AG10803 (cell line): ENCODE measurements around the gene PAQR7.

Experiments
- DNase-seq: peaks from one replicate; pipeline ENCODE4 v3.0.0; 2010; ENCODE audit warnings: low read depth
- H3K4me3 ChIP-seq: 2 replicates; pipeline ENCODE4 v1.5.1; 2011; ENCODE audit warnings: mild to moderate bottlenecking, low read length, control low read depth
- TF ChIP-seq, protein P1 (sequence below): conservative IDR thresholded peaks from 2 replicates; pipeline ENCODE4 v1.5.1; 2011; ENCODE audit warnings: mild to moderate bottlenecking, low read length, control low read depth, inconsistent platforms

Gene PAQR7

DNA sequence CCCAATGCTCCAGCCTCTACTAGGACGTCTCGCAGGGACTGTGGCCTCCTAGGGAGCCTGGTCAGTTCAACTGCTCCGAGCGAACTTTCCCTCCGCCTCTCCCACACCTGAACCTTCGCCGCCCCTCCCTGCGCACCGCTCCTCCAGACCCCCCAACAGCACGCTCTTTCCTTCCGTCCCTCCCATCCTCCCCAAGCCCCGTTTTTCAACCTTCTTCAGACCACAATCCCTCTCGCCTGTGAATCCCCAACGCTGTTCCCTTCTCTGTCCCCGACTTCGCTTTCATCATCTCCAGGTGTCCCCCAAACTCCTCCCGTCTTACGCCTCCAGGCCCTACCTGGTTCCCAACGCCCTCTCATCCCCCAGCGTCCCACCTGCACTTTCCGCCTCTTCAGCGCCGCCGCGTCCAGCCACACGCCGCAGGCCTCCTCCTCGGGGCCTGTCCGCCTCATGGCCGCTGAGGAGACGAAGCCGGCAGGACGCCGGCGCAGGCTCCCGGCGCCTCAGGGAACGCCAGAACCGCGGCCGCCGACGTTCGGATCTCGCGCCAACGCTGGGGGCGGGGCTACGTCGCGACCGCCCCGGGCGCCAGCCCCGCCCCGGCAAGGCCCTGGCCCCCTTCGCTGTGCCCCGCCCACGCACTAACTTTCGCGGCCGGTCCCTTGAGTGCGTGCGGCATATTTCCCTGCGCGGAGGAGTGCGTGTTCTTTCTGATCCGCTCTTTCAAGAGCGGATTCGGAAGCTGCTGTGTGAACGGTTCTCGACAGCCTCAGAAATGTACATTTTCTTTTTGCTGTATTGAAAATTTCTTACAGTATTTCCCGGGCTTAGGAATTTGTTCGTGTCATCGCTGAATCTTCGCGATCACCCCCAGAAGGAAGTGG, 16.4 kb downstream of the PAQR7 start, which contains the start of gene AUNIP:
Gene AUNIP (minus strand): TSS at position 552 of the 884 bp plus-strand sequence. CDS start 100 bp downstream, at position 452.
- TF ChIP-seq, protein P1, sequence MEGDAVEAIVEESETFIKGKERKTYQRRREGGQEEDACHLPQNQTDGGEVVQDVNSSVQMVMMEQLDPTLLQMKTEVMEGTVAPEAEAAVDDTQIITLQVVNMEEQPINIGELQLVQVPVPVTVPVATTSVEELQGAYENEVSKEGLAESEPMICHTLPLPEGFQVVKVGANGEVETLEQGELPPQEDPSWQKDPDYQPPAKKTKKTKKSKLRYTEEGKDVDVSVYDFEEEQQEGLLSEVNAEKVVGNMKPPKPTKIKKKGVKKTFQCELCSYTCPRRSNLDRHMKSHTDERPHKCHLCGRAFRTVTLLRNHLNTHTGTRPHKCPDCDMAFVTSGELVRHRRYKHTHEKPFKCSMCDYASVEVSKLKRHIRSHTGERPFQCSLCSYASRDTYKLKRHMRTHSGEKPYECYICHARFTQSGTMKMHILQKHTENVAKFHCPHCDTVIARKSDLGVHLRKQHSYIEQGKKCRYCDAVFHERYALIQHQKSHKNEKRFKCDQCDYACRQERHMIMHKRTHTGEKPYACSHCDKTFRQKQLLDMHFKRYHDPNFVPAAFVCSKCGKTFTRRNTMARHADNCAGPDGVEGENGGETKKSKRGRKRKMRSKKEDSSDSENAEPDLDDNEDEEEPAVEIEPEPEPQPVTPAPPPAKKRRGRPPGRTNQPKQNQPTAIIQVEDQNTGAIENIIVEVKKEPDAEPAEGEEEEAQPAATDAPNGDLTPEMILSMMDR, result no peak
- peak; percentile 87 for DNase-seq
- peak within 1 kb of the TSS; percentile 78 for H3K4me3 ChIP-seq

DNA sequence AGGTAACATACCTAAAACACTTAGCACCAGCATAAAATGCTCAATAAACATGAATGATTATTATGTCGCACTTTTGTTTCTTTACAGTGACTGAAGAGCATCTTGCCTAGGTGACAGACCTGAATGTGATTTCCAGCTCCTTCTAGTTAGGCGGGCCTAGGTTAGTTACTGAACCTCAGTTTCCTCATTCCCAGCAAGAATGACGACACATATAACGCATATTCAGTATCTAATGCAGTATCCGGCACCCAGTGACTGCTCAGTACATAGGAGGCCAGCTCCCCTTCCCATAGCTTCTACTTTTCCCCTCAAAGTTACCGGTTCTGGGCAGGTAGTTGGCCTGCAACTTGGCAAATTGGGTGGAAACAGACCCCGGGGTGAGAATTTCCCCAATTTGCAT, 17.0 kb downstream of the PAQR7 start:
- H3K4me3 ChIP-seq, result peak overlapping the region; percentile 78
- TF ChIP-seq, protein P1, result no peak
- no peak for DNase-seq

DNA sequence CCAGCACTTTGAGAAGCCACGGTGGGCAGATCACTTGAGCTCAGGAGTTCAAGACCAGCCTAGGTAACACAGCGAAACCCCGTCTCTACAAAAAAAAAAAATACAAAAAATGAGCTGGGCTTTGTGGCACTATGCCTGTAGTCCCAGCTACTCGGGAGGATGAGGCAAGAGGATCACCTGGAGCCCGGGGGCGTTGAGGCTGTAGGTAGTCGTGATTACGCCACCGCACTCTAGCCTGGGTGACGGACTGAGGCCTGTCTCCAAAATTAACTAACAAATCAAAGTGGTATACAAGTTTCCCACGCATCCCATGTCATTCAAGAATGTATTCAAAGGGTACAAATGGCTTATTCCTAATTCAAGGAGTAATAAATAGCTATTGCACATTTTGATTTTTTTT, 18.7 kb downstream of the PAQR7 start:
- DNase-seq, result no peak
- TF ChIP-seq, protein P1, result no peak
- no peak overlapping the region for H3K4me3 ChIP-seq

DNA sequence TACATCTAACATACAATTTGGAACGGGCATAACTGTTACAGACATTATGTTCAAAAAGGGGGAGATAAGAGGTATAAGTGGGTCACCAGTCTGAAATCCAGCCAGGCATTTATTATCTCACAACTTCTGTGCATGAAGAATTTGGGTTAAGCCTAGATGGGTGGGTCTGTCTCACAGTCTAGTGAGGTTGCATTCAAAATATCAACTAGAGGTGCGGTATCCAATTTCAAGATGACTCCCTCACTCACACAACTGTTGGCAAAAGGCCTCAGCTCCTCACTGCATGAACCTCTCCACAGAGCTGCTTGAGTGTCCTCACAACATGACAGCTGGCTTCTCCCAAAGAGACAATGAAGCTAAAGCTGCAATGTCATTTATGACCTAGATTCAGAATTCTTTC, 21.0 kb downstream of the PAQR7 start:
- TF ChIP-seq, protein P1, result no peak
- H3K4me3 ChIP-seq, result no peak overlapping the region
- DNase-seq, result no peak

DNA sequence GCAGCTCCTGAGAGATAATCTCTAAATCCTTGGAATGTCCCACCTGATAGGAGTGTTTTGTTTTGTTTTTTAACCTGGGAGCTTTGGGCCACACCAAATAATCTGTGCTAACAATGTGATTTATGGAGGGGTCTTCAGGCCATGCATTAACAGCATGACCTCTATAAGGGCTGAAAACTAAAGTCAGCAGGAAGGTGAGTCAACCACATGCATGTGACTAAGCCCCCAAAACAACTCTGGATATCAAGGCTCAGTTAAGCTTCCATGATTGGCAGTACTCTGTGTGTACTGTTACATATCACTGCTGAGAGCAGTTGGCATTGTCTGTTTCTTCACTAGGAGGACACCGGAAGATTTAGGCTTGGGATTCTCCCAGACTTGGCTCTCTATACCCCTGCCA, 27.0 kb downstream of the PAQR7 start:
- no peak for DNase-seq
- H3K4me3 ChIP-seq, result no peak overlapping the region
- TF ChIP-seq, protein P1, result no peak

DNA sequence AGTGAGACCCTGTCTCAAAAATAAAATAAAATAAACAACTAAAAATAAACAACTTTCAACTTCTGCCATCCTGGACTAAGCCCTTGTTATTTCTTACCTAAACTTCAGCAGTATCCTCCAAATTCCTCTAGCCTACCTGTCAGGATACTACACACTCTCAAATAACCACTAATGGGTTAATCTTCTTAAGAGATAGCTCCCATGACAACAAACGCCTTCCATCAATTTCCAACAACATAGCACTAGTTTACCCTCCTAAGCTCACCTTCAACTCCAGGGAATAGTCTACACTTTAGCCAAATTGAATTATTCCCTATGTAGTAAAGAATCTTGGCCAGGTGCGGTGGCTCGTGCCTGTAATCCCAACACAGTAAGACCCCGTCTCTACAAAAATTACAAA, 27.6 kb downstream of the PAQR7 start:
- H3K4me3 ChIP-seq, result no peak overlapping the region
- no peak for DNase-seq
- TF ChIP-seq, protein P1, result no peak

DNA sequence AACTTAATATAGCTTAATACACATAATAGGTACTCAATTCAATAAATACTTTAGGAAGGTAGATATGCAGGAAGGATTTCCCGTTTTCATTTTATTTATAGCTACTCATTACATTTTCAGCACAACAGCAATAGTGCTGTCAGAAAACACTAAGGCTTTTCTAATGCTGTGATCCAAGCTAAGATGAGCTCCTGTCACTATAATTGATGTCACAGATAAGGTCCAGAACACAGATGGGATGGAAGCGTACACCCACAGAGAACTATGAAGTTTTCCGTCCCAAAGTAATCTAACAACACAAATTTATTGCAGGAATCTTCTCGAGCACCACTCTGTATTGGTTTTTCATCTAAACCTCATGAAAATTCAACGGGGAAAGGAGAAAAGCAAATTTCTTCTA, 29.8 kb downstream of the PAQR7 start:
- TF ChIP-seq, protein P1, result no peak
- H3K4me3 ChIP-seq, result no peak overlapping the region
- DNase-seq, result no peak
